WERI-Rb-1 (cell line): ENCODE data around the gene TIMP3.

ENCODE experiments used
- DNase-seq: peaks from one replicate; pipeline ENCODE4 v3.0.0-alpha.2; 2020
- H3K27ac ChIP-seq: fragments of 250-450 bp; sonication (Bioruptor Pico); 2 replicates; pipeline ENCODE4 v1.5.1; 2020; ENCODE audit warnings: mild to moderate bottlenecking, moderate library complexity
- H3K27me3 ChIP-seq: fragments of 250-450 bp; sonication (Bioruptor Pico); 2 replicates; pipeline ENCODE4 v1.5.1; 2021; ENCODE audit warnings: mild to moderate bottlenecking, low read depth, moderate library complexity; ENCODE audit not compliant: insufficient read depth, severe bottlenecking
- H3K36me3 ChIP-seq: fragments of 250-450 bp; sonication (Bioruptor Pico); 2 replicates; pipeline ENCODE4 v1.5.1; 2020; ENCODE audit warnings: mild to moderate bottlenecking, moderate library complexity
- H3K4me3 ChIP-seq: 2 replicates; pipeline ENCODE4 v1.5.1; 2011; ENCODE audit warnings: low read depth, mild to moderate bottlenecking, control low read depth, low read length
- H3K9me3 ChIP-seq: fragments of 250-450 bp; sonication (Bioruptor Pico); 2 replicates; pipeline ENCODE4 v1.5.1; 2021; ENCODE audit warnings: mild to moderate bottlenecking, moderate library complexity; ENCODE audit not compliant: severe bottlenecking
- CTCF ChIP-seq: IDR thresholded peaks from 2 replicates; pipeline ENCODE4 v1.5.1; 2011; ENCODE audit warnings: low read depth, mild to moderate bottlenecking, control low read depth, inconsistent platforms, low read length

TIMP3 gene

GRCh38 chr22:32850591-32851517 is 49.3 kb downstream of the TIMP3 start:
- no peak overlapping the region for H3K27ac ChIP-seq
- no peak for TF ChIP-seq CTCF
- H3K36me3 ChIP-seq = no peaks in the 10 kb centered on the region
- DNase-seq = no peak
- H3K27me3 ChIP-seq = no peaks in the 10 kb centered on the region
- H3K4me3 ChIP-seq = no peak overlapping the region
- no peaks in the 10 kb centered on the region for H3K9me3 ChIP-seq

GRCh38 chr22:32852395-32853251 is 51.1 kb downstream of the TIMP3 start:
- no peak for TF ChIP-seq CTCF
- H3K4me3 ChIP-seq = no peak overlapping the region
- H3K27me3 ChIP-seq = no peaks in the 10 kb centered on the region
- H3K9me3 ChIP-seq = no peaks in the 10 kb centered on the region
- no peaks in the 10 kb centered on the region for H3K36me3 ChIP-seq
- DNase-seq = no peak
- no peak overlapping the region for H3K27ac ChIP-seq

- H3K9me3 ChIP-seq = no peaks in the 10 kb centered on the region
- H3K4me3 ChIP-seq = no peak overlapping the region
- TF ChIP-seq CTCF = no peak
- no peak overlapping the region for H3K27ac ChIP-seq
- H3K36me3 ChIP-seq = no peaks in the 10 kb centered on the region
- H3K27me3 ChIP-seq = no peaks in the 10 kb centered on the region
- no peak for DNase-seq
Measured at GRCh38 chr22:32853662-32854061, 52.2 kb downstream of the TIMP3 start.

GRCh38 chr22:32854351-32854804 is 52.9 kb downstream of the TIMP3 start:
- Histone ChIP-seq H3K9me3 (no peaks in the 10 kb centered on the region), H3K36me3 (no peaks in the 10 kb centered on the region), H3K4me3 (no peak overlapping the region), H3K27me3 (no peaks in the 10 kb centered on the region), H3K27ac (no peak overlapping the region)
- DNase-seq = no peak
- TF ChIP-seq CTCF = no peak

- H3K36me3 ChIP-seq = no peaks in the 10 kb centered on the region
- H3K4me3 ChIP-seq = no peak overlapping the region
- no peak for TF ChIP-seq CTCF
- no peaks in the 10 kb centered on the region for H3K9me3 ChIP-seq
- DNase-seq = no peak
- H3K27me3 ChIP-seq = no peaks in the 10 kb centered on the region
- no peak overlapping the region for H3K27ac ChIP-seq
Measured at GRCh38 chr22:32855045-32855756, 53.7 kb downstream of the TIMP3 start.
